Erythroblast (primary cell): ENCODE data around the gene RFPL1.

Source experiments
- GATA1 ChIP-seq: IDR thresholded peaks from 2 replicates; pipeline ENCODE4 v1.6.1; 2011; ENCODE audit warnings: low read depth, mild to moderate bottlenecking, control low read depth, low read length, moderate library complexity
- POLR2A ChIP-seq: IDR thresholded peaks from 2 replicates; pipeline ENCODE4 v1.6.1; 2011; ENCODE audit warnings: mild to moderate bottlenecking, low read length

DNA sequence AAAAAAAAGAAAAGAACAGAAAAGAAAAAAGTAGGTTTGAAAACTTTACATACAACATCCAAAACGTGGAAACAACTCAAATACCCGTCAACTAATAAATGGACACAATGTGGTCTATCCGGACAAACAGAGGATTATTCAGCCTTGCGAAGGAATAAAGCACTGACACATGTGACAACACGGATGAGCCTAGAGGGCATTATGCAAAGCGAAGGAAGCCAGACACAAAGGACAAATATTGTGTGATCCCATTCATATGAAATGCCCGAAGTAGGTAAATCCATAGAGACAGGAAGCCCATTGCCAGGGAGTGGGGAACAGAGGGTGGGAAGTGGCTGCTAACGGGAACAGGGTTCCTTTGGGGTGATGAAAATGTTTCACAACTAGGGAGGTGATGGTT, 11.8 kb downstream of the RFPL1 start:
- no peak for TF ChIP-seq POLR2A
- TF ChIP-seq GATA1, result no peak
